T-cell (primary cell): ENCODE measurements around the gene E2F3. TPM values are rescaled to one million over a fixed set of nuclear protein-coding genes. Genes with fewer than 3 reads are reported as not detected.

Experiments
- ATAC-seq, 4 experiments: fragments of 200-7000 bp in 3 of 4; fragments of 150-1000 bp in 1 of 4; cut with Tn5 transposase; replicated peaks in 1 of 4; 1 replicate in 3 of 4; 2 replicates in 1 of 4; pipeline ENCODE4 v1.10.0; 2021; ENCODE audit warnings: moderate library complexity in 3 of 4, mild to moderate bottlenecking in 2 of 4, moderate number of reproducible peaks in 1 of 4
- CTCF ChIA-PET, 2 donors: fragments of 300-600 bp; sonication (Branson Sonifier 250); formaldehyde crosslinking; loops; one replicate each; lab custom pipeline; 2022; ENCODE audit warnings: antibody characterized with exemption in 2 of 2; lab: Charles Lee
- POLR2A ChIA-PET, 2 donors: fragments of 300-600 bp; sonication (Branson Sonifier 250); formaldehyde crosslinking; loops; one replicate each; lab custom pipeline; 2022; ENCODE audit warnings: antibody characterized with exemption in 2 of 2; lab: Charles Lee
- DNase-seq, 35 experiments: peaks; one replicate each; pipeline versions ENCODE4 v3.0.0 to v3.0.0-alpha.2; 2013 to 2023
- H3K27ac ChIP-seq: one replicate; pipeline ENCODE4 v1.5.1; 2013; ENCODE audit warnings: low read length
- H3K27me3 ChIP-seq, 2 experiments: replicated peaks in 1 of 2; 1 replicate in 1 of 2; 2 replicates in 1 of 2; pipeline versions ENCODE4 v1.6.1 to v1.7.0; 2013; ENCODE audit warnings: low read length in 1 of 2, mixed read lengths in 1 of 2; ENCODE audit not compliant: control insufficient read depth in 2 of 2, insufficient read depth in 2 of 2; ENCODE audit errors: extremely low read depth in 1 of 2
- H3K36me3 ChIP-seq, 2 donors: 1 replicate in 1 of 2; 2 replicates in 1 of 2; pipeline versions ENCODE4 v1.6.1 to v1.7.0; 2013; ENCODE audit warnings: low read length in 1 of 2; ENCODE audit not compliant: control insufficient read depth in 2 of 2, insufficient read depth in 1 of 2; ENCODE audit errors: extremely low read depth in 1 of 2
- H3K4me1 ChIP-seq, 2 experiments: 1 replicate in 1 of 2; 2 replicates in 1 of 2; pipeline versions ENCODE4 v1.6.1 to v1.7.0; 2013; ENCODE audit warnings: low read length in 2 of 2, mixed read lengths in 1 of 2; ENCODE audit not compliant: insufficient read depth in 2 of 2, control insufficient read depth in 1 of 2; ENCODE audit errors: extremely low read depth in 1 of 2
- H3K4me3 ChIP-seq, 2 donors: 1 replicate in 1 of 2; 2 replicates in 1 of 2; pipeline versions ENCODE4 v1.5.1 to v1.7.0; 2013; ENCODE audit warnings: mild to moderate bottlenecking in 2 of 2, low read length in 1 of 2, moderate library complexity in 1 of 2; ENCODE audit not compliant: control insufficient read depth in 1 of 2; ENCODE audit errors: extremely low read depth in 1 of 2
- H3K9me3 ChIP-seq: 2 replicates; pipeline ENCODE4 v1.7.0; 2013
- H3K27ac Mint-ChIP-seq, 2 donors: one replicate each; pipeline ENCODE4 v1.8.0; 2020 to 2021; ENCODE audit warnings: mild to moderate bottlenecking in 2 of 2, mixed read lengths in 2 of 2
- H3K27me3 Mint-ChIP-seq, 2 donors: one replicate each; pipeline ENCODE4 v1.8.0; 2021 to 2022; ENCODE audit warnings: mixed read lengths in 2 of 2
- H3K36me3 Mint-ChIP-seq: one replicate; pipeline ENCODE4 v1.8.0; 2021; ENCODE audit warnings: mixed read lengths
- H3K4me1 Mint-ChIP-seq, 3 donors: one replicate each; pipeline ENCODE4 v1.8.0; 2020 to 2022; ENCODE audit warnings: mixed read lengths in 3 of 3, mild to moderate bottlenecking in 1 of 3
- H3K4me3 Mint-ChIP-seq, 3 donors: one replicate each; pipeline ENCODE4 v1.8.0; 2020 to 2022; ENCODE audit warnings: mild to moderate bottlenecking in 3 of 3, mixed read lengths in 3 of 3, moderate library complexity in 3 of 3
- H3K9me3 Mint-ChIP-seq, 3 donors: one replicate each; pipeline ENCODE4 v1.8.0; 2020 to 2022; ENCODE audit warnings: mixed read lengths in 3 of 3
- WGBS: methylation state at CpG from one replicate; pipeline ENCODE4 v1.1.5; 2013; ENCODE audit warnings: missing lambda C conversion rate; ENCODE audit not compliant: insufficient coverage; 5-methylcytosine and 5-hydroxymethylcytosine counted together
- total RNA-seq, 35 experiments: library from RNA in 6 of 35; stranded (reverse) in 6 of 35; fragments of 120-200 nt in 1 of 35; gene quantifications; one replicate each; pipeline versions ENCODE4 v1.2.1 to v1.2.4 and lab custom pipeline; 2013 to 2026

E2F3 gene
- total RNA-seq, 5 donors from 2014 or later (not counting 1 experiment from before 2014, with no cell fraction given): 9.6 to 28.2 (median 23.1) TPM

- Mint-ChIP-seq H3K27ac (no peak overlapping the region), H3K36me3 (peaks cover 12% of the 10 kb centered on the region), H3K4me3 (no peak overlapping the region), H3K9me3 (no peaks in the 10 kb centered on the region), H3K4me1 (peaks cover 26 to 51% (median 34%) of the 10 kb centered on the region in 3 donors), H3K27me3 (no peaks in the 10 kb centered on the region)
- CTCF ChIA-PET: no interaction called here
- 95% methylated on average over 2 of the region's 3 CpGs for WGBS
- H3K4me3 ChIP-seq: no peak overlapping the region
- peaks cover 4 to 5% of the 10 kb centered on the region in 2 donors for H3K36me3 ChIP-seq
- POLR2A ChIA-PET: no interaction called here
- peaks cover 0 to 3% of the 10 kb centered on the region in 2 experiments for H3K4me1 ChIP-seq
- no peaks in the 10 kb centered on the region for H3K9me3 ChIP-seq
- H3K27ac ChIP-seq: no peak overlapping the region
- no peak for DNase-seq
- H3K27me3 ChIP-seq: no peaks in the 10 kb centered on the region
- ATAC-seq: no peak
These were observed 45.5 kb downstream of the E2F3 start for GRCh38 chr6:20447157-20447556.

- peaks cover 0 to 3% of the 10 kb centered on the region in 2 experiments for H3K4me1 ChIP-seq
- no peaks in the 10 kb centered on the region for H3K9me3 ChIP-seq
- Mint-ChIP-seq H3K27ac (no peak overlapping the region), H3K36me3 (peaks cover 12% of the 10 kb centered on the region), H3K4me3 (no peak overlapping the region), H3K4me1 (peaks cover 26 to 51% (median 34%) of the 10 kb centered on the region in 3 donors), H3K9me3 (no peaks in the 10 kb centered on the region), H3K27me3 (no peaks in the 10 kb centered on the region)
- no peaks in the 10 kb centered on the region for H3K27me3 ChIP-seq
- H3K36me3 ChIP-seq: peaks cover 4% of the 10 kb centered on the region in 2 donors
- ChIA-PET POLR2A (no interaction called here), CTCF (no interaction called here)
- ATAC-seq (no peak), DNase-seq (no peak)
- no CpG with 5 or more reads among the region's 4 CpGs for WGBS
- H3K4me3 ChIP-seq: no peak overlapping the region
- H3K27ac ChIP-seq: no peak overlapping the region
These were observed 46.0 kb downstream of the E2F3 start for GRCh38 chr6:20447581-20448132.

DNA sequence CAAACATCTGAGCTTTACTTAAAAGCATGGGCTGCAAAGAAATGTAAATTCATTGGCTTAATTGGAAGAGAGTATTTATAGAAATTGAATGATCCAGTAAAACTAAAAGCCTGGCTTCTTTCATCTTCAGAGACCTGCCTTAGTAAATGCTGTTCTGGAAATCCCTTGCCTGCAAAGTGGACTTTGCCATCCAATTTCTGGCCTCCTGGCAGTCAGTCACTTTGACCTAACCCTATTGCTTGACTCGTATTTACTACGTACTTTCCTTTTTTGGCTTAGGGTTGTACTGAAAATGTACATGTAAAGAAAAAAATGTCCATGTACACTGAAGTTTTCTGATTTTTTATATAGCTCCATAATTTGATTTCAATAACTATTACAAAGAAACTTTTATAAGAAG, 47.1 kb downstream of the E2F3 start:
- ChIA-PET CTCF (interaction anchor here in 1 of 2 donors (0.8 kb wide), 1 partner anchor 45 kb away, joined by 3 read pairs; no protein-coding TSS in a partner anchor), POLR2A (no interaction called here)
- Mint-ChIP-seq H3K4me3 (no peak overlapping the region), H3K4me1 (peaks cover 32 to 60% (median 40%) of the 10 kb centered on the region in 3 donors), H3K9me3 (no peaks in the 10 kb centered on the region), H3K36me3 (peaks cover 12% of the 10 kb centered on the region), H3K27ac (no peak overlapping the region), H3K27me3 (no peaks in the 10 kb centered on the region)
- no peaks in the 10 kb centered on the region for H3K27me3 ChIP-seq
- H3K9me3 ChIP-seq: no peaks in the 10 kb centered on the region
- WGBS: no CpG with 5 or more reads among the region's 2 CpGs
- H3K4me1 ChIP-seq: peaks cover 0 to 6% of the 10 kb centered on the region in 2 experiments
- H3K27ac ChIP-seq: no peak overlapping the region
- DNase-seq: no peak
- H3K4me3 ChIP-seq: no peak overlapping the region
- no peak for ATAC-seq
- peaks cover 4% of the 10 kb centered on the region in 2 donors for H3K36me3 ChIP-seq

- no peak overlapping the region for H3K27ac ChIP-seq
- Mint-ChIP-seq H3K27ac (peak overlapping the region in 1 of 2 donors; percentile 34), H3K27me3 (no peaks in the 10 kb centered on the region), H3K4me1 (peaks cover 21 to 45% (median 30%) of the 10 kb centered on the region in 3 donors), H3K9me3 (no peaks in the 10 kb centered on the region), H3K36me3 (peaks cover 13% of the 10 kb centered on the region), H3K4me3 (no peak overlapping the region)
- no peaks in the 10 kb centered on the region for H3K27me3 ChIP-seq
- 89% methylated on average over 1 of the region's 4 CpGs for WGBS
- ChIA-PET POLR2A (interaction anchor here in 1 of 2 donors (0.6 to 0.8 kb wide), 2 partner anchors 88 to 252 kb away, joined by 3 read pairs; no protein-coding TSS in a partner anchor), CTCF (interaction anchor here (1.2 to 1.6 kb wide), 2 partner anchors 49 to 50 kb away, joined by 3 to 8 read pairs; no protein-coding TSS in a partner anchor)
- H3K4me1 ChIP-seq: peaks cover 4 to 9% of the 10 kb centered on the region in 2 experiments
- peak in 27 of 35 experiments; percentile 2 to 77 (median 13) for DNase-seq
- no peaks in the 10 kb centered on the region for H3K9me3 ChIP-seq
- peak; percentile 31 to 80 (median 48) for ATAC-seq
- H3K36me3 ChIP-seq: no peaks in the 10 kb centered on the region
- H3K4me3 ChIP-seq: no peak overlapping the region
These were observed 52.6 kb downstream of the E2F3 start for GRCh38 chr6:20454204-20454824.

DNA sequence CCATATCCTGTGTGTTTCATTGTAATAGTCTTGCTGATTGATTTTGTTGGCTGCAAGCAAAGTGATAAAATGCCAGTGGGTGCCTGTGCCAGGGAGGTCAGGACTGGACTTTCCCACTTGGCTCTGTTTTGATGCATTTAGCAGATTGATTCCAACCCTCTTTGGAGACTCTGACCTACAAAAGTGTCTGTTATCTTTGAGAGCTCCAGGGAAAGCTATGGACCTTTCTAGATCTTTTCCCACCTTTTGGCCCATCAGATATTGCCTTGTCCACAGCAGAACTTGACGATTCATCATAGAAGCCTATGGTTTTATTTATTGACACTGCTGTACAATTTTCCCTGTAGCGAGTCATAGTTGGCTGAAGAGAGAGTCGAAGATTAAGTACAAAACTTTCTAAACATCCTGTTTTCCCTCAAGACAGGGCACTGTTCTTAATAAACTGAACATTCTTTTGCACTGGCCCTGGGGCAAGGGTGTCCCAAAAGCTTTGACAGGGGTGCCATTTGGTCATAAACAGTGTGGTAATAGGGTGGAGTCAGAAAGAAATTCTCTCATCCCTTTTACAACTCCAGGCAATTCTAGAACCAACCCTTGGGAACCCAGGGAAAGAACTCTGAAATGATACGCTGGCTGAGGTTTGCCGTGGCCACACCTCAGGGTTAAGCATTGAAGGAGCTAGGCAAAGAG, 53.7 kb downstream of the E2F3 start:
- POLR2A ChIA-PET: no interaction called here
- Histone ChIP-seq H3K4me1 (peaks cover 4 to 9% of the 10 kb centered on the region in 2 experiments), H3K9me3 (no peaks in the 10 kb centered on the region), H3K27ac (no peak overlapping the region), H3K36me3 (no peaks in the 10 kb centered on the region), H3K27me3 (no peaks in the 10 kb centered on the region), H3K4me3 (no peak overlapping the region)
- Mint-ChIP-seq H3K36me3 (peaks cover 13% of the 10 kb centered on the region), H3K4me3 (no peak overlapping the region), H3K9me3 (no peaks in the 10 kb centered on the region), H3K27me3 (no peaks in the 10 kb centered on the region), H3K4me1 (peaks cover 21 to 37% (median 25%) of the 10 kb centered on the region in 3 donors), H3K27ac (no peak overlapping the region)
- CTCF ChIA-PET: interaction anchor here (1.2 to 1.6 kb wide), 2 partner anchors 50 to 51 kb away, joined by 3 to 8 read pairs; no protein-coding TSS in a partner anchor
- no CpG with 5 or more reads among the region's 5 CpGs for WGBS
- DNase-seq (no peak), ATAC-seq (no peak)
